A549 (cell line): Measurements from ENCODE around the gene FAM240A. TPM values are rescaled to one million over a fixed set of nuclear protein-coding genes. Genes with fewer than 3 reads are reported as not detected.
"Not testable (repeated sequence)": the region's sequence is repeated elsewhere in the genome, so short reads cannot be mapped to it uniquely, and the experiment has no call there.

Experiments
- ATAC-seq, 2 experiments: fragments of 200-7000 bp in 1 of 2; fragments of >200 bp in 1 of 2; cut with Nextera tagmentation in 1 of 2; cut with Tn5 transposase in 1 of 2; 3 replicates each; pipeline versions ENCODE4 v1.8.0 to v1.9.1; 2018 to 2020; ENCODE audit warnings: mild to moderate bottlenecking in 1 of 2, moderate library complexity in 1 of 2
- CTCF ChIA-PET: fragments of 300-600 bp; sonication (Branson Sonifier 250); formaldehyde crosslinking; extraction: SDS; loops from one replicate; lab custom pipeline; 2021; ENCODE audit warnings: antibody characterized with exemption, inconsistent platforms; lab: Yijun Ruan, JAX
- POLR2A ChIA-PET: fragments of 350-600 bp; formaldehyde crosslinking; extraction: SDS; loops from one replicate; lab custom pipeline; 2021; ENCODE audit warnings: antibody characterized with exemption, inconsistent platforms; lab: Yijun Ruan, JAX
- DNase-seq, 2 experiments: peaks; one replicate each; pipeline versions ENCODE4 v3.0.0 to v3.0.0-alpha.2; 2011 to 2016; ENCODE audit warnings: low read depth in 1 of 2, low spot score in 1 of 2
- FAIRE-seq: peaks from 2 replicates; lab custom pipeline; 2011; peaks lifted over from hg19 to GRCh38; lab: Jason Lieb, UNC
- H3K27ac ChIP-seq, 2 experiments: fragments of >200 bp; sonication (Bioruptor Twin); formaldehyde crosslinking; 3 replicates each; pipeline ENCODE4 v1.5.1; 2016 to 2017
- H3K4me1 ChIP-seq: fragments of >200 bp; sonication (Bioruptor Twin); formaldehyde crosslinking; 3 replicates; pipeline ENCODE4 v1.6.1; 2016
- H3K4me2 ChIP-seq: fragments of >200 bp; sonication (Bioruptor Twin); formaldehyde crosslinking; 3 replicates; pipeline ENCODE4 v1.6.1; 2016
- H3K4me3 ChIP-seq: fragments of >200 bp; sonication (Bioruptor Twin); formaldehyde crosslinking; 3 replicates; pipeline ENCODE4 v1.5.1; 2016
- H3K9me3 ChIP-seq: fragments of >200 bp; sonication (Bioruptor Twin); formaldehyde crosslinking; 3 replicates; pipeline ENCODE4 v1.6.1; 2016
- ATOH8 ChIP-seq: fragments of 250-450 bp; sonication (Bioruptor Pico); IDR thresholded peaks from 2 replicates; pipeline ENCODE4 v1.5.0; 2020; ENCODE audit warnings: low read depth, mild to moderate bottlenecking, moderate library complexity
- BCL3 ChIP-seq: fragments of >200 bp; sonication (Bioruptor Twin); formaldehyde crosslinking; IDR thresholded peaks from 3 replicates; pipeline ENCODE4 v1.6.1; 2016
- CBX2 ChIP-seq: fragments of 200-600 bp; sonication (generic); IDR thresholded peaks from 2 replicates; pipeline ENCODE4 v1.6.1; 2016; ENCODE audit warnings: low read depth, mild to moderate bottlenecking, borderline replicate concordance
- CBX8 ChIP-seq: fragments of 200-600 bp; sonication (generic); IDR thresholded peaks from 2 replicates; pipeline ENCODE4 v1.6.1; 2016
- JUNB ChIP-seq: fragments of >200 bp; sonication (Bioruptor Twin); formaldehyde crosslinking; IDR thresholded peaks from 2 replicates; pipeline ENCODE4 v1.6.1; 2016
- KDM1A ChIP-seq: fragments of 200-600 bp; sonication (generic); IDR thresholded peaks from 2 replicates; pipeline ENCODE4 v1.6.1; 2016; ENCODE audit warnings: low read depth, mild to moderate bottlenecking
- MAFK ChIP-seq: fragments of 450-650 bp; IDR thresholded peaks from 2 replicates; pipeline ENCODE4 v1.6.1; 2014; ENCODE audit not compliant: partially characterized antibody
- MAX ChIP-seq: IDR thresholded peaks from 2 replicates; pipeline ENCODE4 v1.6.1; 2012
- MAZ ChIP-seq: fragments of 150-350 bp; IDR thresholded peaks from 2 replicates; pipeline ENCODE4 v1.6.1; 2014; ENCODE audit warnings: antibody characterized with exemption, low read depth, low read length, borderline replicate concordance
- MYC ChIP-seq: IDR thresholded peaks from 2 replicates; pipeline ENCODE4 v1.6.1; 2012; ENCODE audit warnings: mild to moderate bottlenecking, inconsistent platforms, low read length, improper control_type of control experiment, borderline replicate concordance
- RAD21 ChIP-seq, 2 experiments: fragments of >200 bp in 1 of 2; sonication (Bioruptor Twin) in 1 of 2; formaldehyde crosslinking in 1 of 2; IDR thresholded peaks in 1 of 2; conservative IDR thresholded peaks in 1 of 2; 2 replicates in 1 of 2; 3 replicates in 1 of 2; pipeline ENCODE4 v1.6.1; 2012 to 2018; ENCODE audit warnings: inconsistent platforms in 1 of 2
- RARB ChIP-seq: fragments of 250-450 bp; sonication (Bioruptor Pico); IDR thresholded peaks from 2 replicates; pipeline ENCODE4 v1.8.0; 2021; ENCODE audit warnings: mild to moderate bottlenecking, moderate library complexity
- SMC3 ChIP-seq: fragments of >200 bp; sonication (Bioruptor Twin); formaldehyde crosslinking; IDR thresholded peaks from 3 replicates; pipeline ENCODE4 v1.6.1; 2018; ENCODE audit warnings: inconsistent platforms
- SREBF2 ChIP-seq: fragments of 450-650 bp; IDR thresholded peaks from 2 replicates; pipeline ENCODE4 v1.6.1; 2014; ENCODE audit warnings: mild to moderate bottlenecking, moderate library complexity
- TFCP2L1 ChIP-seq: fragments of 250-450 bp; sonication (Bioruptor Pico); IDR thresholded peaks from 2 replicates; pipeline ENCODE4 v1.5.0; 2021; ENCODE audit warnings: mild to moderate bottlenecking
- TP53 ChIP-seq: fragments of 250-450 bp; sonication (Bioruptor Pico); IDR thresholded peaks from 2 replicates; pipeline ENCODE4 v1.5.0; 2021; ENCODE audit warnings: mild to moderate bottlenecking, moderate library complexity
- USF2 ChIP-seq: fragments of 450-650 bp; IDR thresholded peaks from 2 replicates; pipeline ENCODE4 v1.6.1; 2014; ENCODE audit warnings: antibody characterized with exemption
- ZFP36 ChIP-seq: fragments of 450-650 bp; IDR thresholded peaks from 2 replicates; pipeline ENCODE4 v1.6.1; 2014; ENCODE audit warnings: borderline replicate concordance; ENCODE audit not compliant: partially characterized antibody
- WGBS: methylation state at CpG from one replicate; pipeline ENCODE4 v1.1.6; 2017; ENCODE audit errors: missing lambda C conversion rate; 5-methylcytosine and 5-hydroxymethylcytosine counted together
- polyA plus RNA-seq, 4 experiments: library from polyadenylated mRNA; depleted of rRNA in 3 of 4; stranded (reverse); fragments of >200 nt; fragmentation: RNase III in 1 of 4; extraction: RNeasy Plus Mini Kit Qiagen cat#74134 plus additional on column Dnase treatment in 1 of 4; gene quantifications; 2 replicates in 3 of 4; 3 replicates in 1 of 4; pipeline ENCODE4 v1.2.3, GENCODE V29; 2011 to 2017

The FAM240A gene
- polyA plus RNA-seq, 2 of the 4 experiments (the other 2 are of a cell fraction): not detected

GRCh38 chr3:46585799-46586693 is 26.3 kb upstream of the FAM240A start:
- DNase-seq (peak in 1 of 2 experiments; percentile 9), FAIRE-seq (no peak), ATAC-seq (no peak; a peak in 1 of 6 replicates)

GRCh38 chr3:46586738-46587246 is 25.5 kb upstream of the FAM240A start:
- FAIRE-seq: no peak
- TF ChIP-seq ZFP36: no peak

More at GRCh38 chr3:46585799-46586693, 26.3 kb upstream of the FAM240A start:
- Histone ChIP-seq H3K4me1 (peaks cover 13% of the 10 kb centered on the region; the same call in 2 of the 3 replicates), H3K9me3 (no peaks in the 10 kb centered on the region), H3K27ac (peak overlapping the region; percentile 57 to 58; a peak in 4 of 6 replicates), H3K4me2 (peak overlapping the region; percentile 40; the same call in 2 of the 3 replicates), H3K4me3 (no peak overlapping the region)
- 51% methylated on average over 5 of the region's 5 CpGs for WGBS
- TF ChIP-seq TP53: no peak
- no peak for TF ChIP-seq MAZ
- no peak for TF ChIP-seq MYC
- TF ChIP-seq CBX2: no peak
- CTCF ChIA-PET: interaction anchor here (0.6 to 1.1 kb wide), 2 partner anchors 115 to 476 kb away, joined by 3 to 4 read pairs; no protein-coding TSS in a partner anchor
- POLR2A ChIA-PET: no interaction called here

GRCh38 chr3:46587268-46587667 is 25.1 kb upstream of the FAM240A start:
- H3K9me3 ChIP-seq, POLR2A ChIA-PET, H3K4me3 ChIP-seq, FAIRE-seq, DNase-seq, CTCF ChIA-PET, ATAC-seq, H3K4me2 ChIP-seq, H3K27ac ChIP-seq: not testable (repeated sequence)
- 84% methylated on average over 2 of the region's 3 CpGs for WGBS
- H3K4me1 ChIP-seq: peaks cover 13% of the 10 kb centered on the region; the same call in 2 of the 3 replicates

More at GRCh38 chr3:46586738-46587246, 25.5 kb upstream of the FAM240A start:
- ChIA-PET CTCF (interaction anchor here (0.6 to 1.1 kb wide), 2 partner anchors 116 to 475 kb away, joined by 3 to 4 read pairs; no protein-coding TSS in a partner anchor), POLR2A (no interaction called here)
- Histone ChIP-seq H3K27ac (peak overlapping the region; percentile 13 to 57; a peak in 3 of 6 replicates), H3K9me3 (no peaks in the 10 kb centered on the region), H3K4me3 (no peak overlapping the region), H3K4me1 (peaks cover 13% of the 10 kb centered on the region; the same call in 2 of the 3 replicates), H3K4me2 (peak overlapping the region; percentile 40; the same call in 1 of the 3 replicates)
- ATAC-seq (no peak), DNase-seq (no peak)
- WGBS: 80% methylated on average over 6 of the region's 6 CpGs

- no peak for FAIRE-seq
- no peaks in the 10 kb centered on the region for H3K4me1 ChIP-seq
- H3K27ac ChIP-seq: no peak overlapping the region
- POLR2A ChIA-PET: no interaction called here
- no peak overlapping the region for H3K4me2 ChIP-seq
- no peaks in the 10 kb centered on the region for H3K9me3 ChIP-seq
- 79% methylated on average over 14 of the region's 14 CpGs for WGBS
- no peak for DNase-seq
- no peak overlapping the region for H3K4me3 ChIP-seq
- TF ChIP-seq MAFK (no peak), CBX8 (no peak), TFCP2L1 (CRISPR knock-in tag) (no peak), MAX (no peak)
- CTCF ChIA-PET: interaction anchor here (0.6 to 1.0 kb wide), 3 partner anchors 42 to 159 kb away, joined by 3 to 4 read pairs (median 3); no protein-coding TSS in a partner anchor
- no peak for ATAC-seq
Observed at GRCh38 chr3:46593274-46593862, 19.0 kb upstream of the FAM240A start.

- no peak for DNase-seq
- CTCF ChIA-PET: interaction anchor here (0.7 kb wide), 1 partner anchor 158 kb away, joined by 3 read pairs; no protein-coding TSS in a partner anchor
- no peak overlapping the region for H3K4me3 ChIP-seq
- H3K9me3 ChIP-seq: no peaks in the 10 kb centered on the region
- no peaks in the 10 kb centered on the region for H3K4me1 ChIP-seq
- no peak for FAIRE-seq
- H3K27ac ChIP-seq: no peak overlapping the region
- ATAC-seq: no peak
- no peak overlapping the region for H3K4me2 ChIP-seq
- POLR2A ChIA-PET: no interaction called here
- no peak for TF ChIP-seq ATOH8 (CRISPR knock-in tag)
- no peak for TF ChIP-seq SREBF2
- TF ChIP-seq SMC3: no peak
- no peak for TF ChIP-seq KDM1A
- no peak for TF ChIP-seq RAD21 (conservative IDR thresholded peaks at IDR 0.05 in 1 of 2, IDR thresholded peaks at IDR 0.05 in 1 of 2)
- no peak for TF ChIP-seq RARB (CRISPR knock-in tag)
- no peak for TF ChIP-seq USF2
- no peak for TF ChIP-seq BCL3
- TF ChIP-seq JUNB: no peak
Observed at GRCh38 chr3:46593979-46594378, 18.3 kb upstream of the FAM240A start.
